Measurements from ENCODE around the gene SND1.

Gene SND1

DNA sequence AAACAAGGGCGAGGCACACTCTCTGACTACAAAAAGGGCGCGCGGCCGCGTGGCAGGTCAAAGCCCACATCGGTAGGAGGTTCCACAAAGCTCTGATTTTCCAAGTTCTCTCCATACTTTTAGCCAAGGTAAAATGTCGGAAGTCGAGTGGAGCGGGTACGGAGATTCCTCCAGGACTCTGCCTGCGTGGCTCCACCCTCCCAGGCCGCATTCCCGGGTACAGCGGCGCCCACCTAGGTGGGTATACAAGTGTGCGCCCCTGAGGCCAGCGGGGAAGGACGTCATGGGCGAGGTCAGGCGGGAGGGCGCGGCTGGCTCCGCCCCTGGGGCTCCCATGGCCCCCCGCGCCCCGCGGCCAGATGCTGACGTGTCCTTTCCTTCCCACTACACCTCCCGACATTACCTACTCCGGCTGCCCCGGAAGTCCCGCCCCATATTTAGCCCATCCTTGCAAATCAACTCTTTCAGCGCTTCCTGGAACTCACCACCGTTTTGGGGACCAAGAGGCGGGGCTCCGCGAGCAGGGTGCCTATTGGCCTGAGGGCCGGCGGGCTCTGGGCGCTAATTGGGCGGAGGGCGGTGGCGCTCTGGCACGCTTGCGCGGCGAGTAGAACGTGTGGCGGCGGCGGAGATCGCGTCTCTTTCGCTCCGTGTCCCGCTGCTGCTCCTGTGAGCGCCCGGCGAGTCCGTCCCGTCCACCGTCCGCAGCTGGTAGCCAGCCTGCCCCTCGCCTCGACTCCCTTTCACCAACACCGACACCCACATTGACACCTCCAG, at the start of gene SND1:
Gene SND1, plus strand, starts transcription at position 639 of the 777 bp plus-strand sequence. CDS start 180 bp downstream, outside the sequence.
- DNase-seq (ENCODE audit: insufficient read length, low spot score) (peak; percentile 93), FAIRE-seq (peak; percentile 26)

DNA sequence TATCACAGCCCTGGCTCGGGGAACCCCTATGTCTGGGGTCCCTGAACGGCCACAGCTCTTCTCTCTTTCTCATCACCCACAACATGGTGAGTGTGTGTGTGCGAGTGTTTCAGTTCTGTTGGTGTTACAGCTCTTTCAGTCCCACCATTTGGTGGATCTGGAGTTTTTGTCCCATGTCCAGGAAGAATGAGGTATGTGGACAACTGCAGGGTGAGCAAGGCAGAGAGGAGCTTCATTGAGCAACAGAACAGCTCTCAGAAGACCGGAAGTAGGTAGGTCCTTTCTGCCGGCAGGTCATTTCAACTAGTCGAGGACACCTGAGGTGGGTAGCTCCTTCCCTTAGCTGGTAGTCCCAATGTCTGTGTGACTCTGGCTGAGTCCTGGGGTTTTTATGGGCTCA, 43.5 kb upstream of the SND1 start:
- no peak for DNase-seq (ENCODE audit: insufficient read length, low spot score)
- FAIRE-seq, result no peak

DNA sequence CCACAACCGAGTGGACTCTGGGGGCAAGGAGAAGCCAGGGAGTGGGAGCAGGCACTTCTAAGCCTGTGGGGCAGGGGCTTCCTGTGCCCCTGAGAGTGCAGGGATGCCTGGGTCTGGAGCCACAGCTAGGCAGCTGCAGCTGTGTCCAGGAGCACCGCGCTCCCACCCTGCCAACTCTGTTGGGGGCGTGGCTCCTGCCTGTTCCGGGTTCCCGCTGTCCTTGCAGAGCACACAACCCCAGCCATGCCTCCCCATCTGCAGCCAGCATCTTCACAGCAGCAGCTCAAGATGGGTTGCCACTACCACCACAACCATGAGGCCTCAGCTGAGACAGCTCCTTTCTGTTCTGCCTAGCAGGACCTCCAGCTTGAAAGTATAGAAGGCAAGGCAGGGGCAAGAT, 42.7 kb upstream of the SND1 start:
- FAIRE-seq, result no peak
- DNase-seq (ENCODE audit: insufficient read length, low spot score), result no peak

DNA sequence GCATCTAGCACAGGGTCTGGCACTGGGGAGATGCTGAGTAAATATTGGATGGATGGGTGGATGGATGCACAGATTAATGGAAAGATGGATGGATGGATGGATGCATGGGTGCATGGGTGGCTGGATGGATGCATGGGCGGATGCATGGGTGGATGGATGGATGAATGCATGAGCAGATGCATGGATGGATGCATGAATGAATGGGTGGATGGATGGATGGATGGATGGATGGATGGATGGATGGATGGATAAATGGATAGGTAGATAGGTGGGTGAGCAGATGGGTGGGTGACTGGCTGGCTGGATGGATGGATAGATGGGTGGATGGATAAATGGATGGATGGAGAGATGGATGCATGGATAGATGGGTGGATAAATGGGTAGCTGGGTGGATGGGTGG, 39.7 kb upstream of the SND1 start:
- no peak for DNase-seq (ENCODE audit: insufficient read length, low spot score)
- FAIRE-seq, result no peak

DNA sequence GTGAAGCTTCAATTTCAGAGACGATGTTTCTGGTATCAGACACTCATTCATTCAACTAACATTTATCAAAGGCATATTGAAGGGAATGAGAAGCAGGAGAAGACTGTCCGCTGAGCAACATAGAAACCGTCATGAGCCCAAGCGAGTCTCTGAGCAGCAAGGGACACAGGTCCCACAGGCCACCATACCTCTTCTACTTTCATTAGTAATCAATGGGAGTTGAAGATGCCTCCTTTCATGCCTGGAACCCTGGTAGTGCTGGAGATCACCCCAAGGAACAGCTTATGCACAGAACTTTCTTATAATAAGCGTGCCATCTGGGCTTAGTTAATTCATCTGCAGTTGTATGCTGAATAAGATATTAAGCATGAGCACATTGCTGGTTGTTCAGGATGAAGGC, 35.3 kb upstream of the SND1 start:
- DNase-seq (ENCODE audit: insufficient read length, low spot score) (no peak), FAIRE-seq (no peak)

DNA sequence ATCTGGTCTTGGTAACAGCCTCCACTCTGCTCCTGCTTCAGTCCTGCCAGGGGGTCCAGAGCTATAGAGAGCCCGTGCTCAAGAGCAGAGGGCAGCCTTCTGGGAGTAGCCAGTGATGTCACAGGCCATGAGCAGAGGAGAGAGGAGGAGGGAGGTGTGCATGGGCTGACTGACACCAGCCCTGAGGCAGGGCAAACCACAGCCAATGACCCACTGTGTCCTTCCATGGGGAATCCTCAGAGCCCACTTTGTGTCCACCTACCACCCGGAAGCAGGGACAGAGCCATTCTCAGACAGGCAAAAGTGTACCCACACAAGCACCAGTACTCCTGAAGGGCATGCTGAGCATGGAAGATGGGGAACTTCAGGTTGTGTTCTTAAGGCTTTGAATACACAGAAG, 34.0 kb upstream of the SND1 start, which contains the start of gene PAX4:
Gene PAX4, minus strand, starts transcription at position 101 of the 400 bp plus-strand sequence. CDS start 2,214 bp downstream, outside the sequence.
- DNase-seq (ENCODE audit: insufficient read length, low spot score), result no peak
- FAIRE-seq, result no peak

DNA sequence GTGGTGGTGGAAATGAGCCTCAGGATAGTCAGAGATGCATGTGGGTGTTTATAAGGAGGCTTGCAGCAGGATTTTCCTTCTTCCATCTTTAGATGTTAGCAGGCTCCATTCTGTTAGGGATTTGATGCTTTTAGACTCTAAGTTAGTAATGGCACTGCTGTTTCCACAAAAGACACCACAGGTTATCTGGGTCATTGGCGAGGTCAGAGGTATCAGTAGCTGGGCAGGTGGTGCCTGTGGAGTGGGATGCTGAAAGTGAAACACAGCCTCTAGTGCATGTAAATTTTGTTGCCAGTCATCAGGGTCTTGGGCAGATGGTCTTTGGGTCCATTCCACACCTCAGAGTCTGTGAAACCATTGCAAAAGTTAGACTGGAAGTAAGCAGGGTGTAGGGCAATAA, 33.2 kb upstream of the SND1 start:
- DNase-seq (ENCODE audit: insufficient read length, low spot score) (no peak), FAIRE-seq (no peak)

DNA sequence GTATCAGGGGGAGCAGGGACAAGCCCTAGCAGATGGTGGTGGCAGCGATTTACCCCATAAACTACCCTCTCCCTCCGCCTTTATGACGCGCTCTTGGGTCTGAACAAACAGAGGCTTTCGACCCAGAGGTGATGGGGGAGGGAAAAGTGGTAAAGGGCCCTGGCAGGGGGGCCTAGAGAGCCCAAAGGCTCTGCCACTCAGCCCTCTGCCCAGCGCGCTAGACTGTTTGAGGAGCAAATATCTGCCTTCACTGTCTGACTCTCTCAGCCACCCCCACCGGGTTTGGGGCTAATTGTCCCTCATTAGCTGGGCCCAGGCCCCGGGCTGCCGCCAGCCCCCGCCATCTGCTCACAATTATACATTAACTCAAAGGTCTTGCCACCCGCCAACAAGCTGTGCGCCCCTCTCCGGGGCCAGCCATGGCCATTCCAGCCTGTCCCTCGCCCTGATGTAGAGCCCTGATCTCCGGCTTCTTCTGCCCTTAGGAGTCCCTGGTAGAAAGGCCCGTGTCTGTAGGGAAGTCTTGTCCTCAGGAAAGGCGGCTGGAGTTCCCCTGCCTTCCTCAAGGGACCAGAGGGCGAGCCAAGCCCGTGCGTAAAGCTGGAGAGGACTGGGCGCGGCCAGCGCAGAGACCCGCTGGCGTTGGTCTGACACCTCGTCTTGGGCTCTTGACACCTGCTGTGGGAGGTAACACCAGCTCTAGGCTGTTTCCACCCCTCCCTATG, 32.2 kb upstream of the SND1 start:
- no peak for DNase-seq (ENCODE audit: insufficient read length, low spot score)

DNA sequence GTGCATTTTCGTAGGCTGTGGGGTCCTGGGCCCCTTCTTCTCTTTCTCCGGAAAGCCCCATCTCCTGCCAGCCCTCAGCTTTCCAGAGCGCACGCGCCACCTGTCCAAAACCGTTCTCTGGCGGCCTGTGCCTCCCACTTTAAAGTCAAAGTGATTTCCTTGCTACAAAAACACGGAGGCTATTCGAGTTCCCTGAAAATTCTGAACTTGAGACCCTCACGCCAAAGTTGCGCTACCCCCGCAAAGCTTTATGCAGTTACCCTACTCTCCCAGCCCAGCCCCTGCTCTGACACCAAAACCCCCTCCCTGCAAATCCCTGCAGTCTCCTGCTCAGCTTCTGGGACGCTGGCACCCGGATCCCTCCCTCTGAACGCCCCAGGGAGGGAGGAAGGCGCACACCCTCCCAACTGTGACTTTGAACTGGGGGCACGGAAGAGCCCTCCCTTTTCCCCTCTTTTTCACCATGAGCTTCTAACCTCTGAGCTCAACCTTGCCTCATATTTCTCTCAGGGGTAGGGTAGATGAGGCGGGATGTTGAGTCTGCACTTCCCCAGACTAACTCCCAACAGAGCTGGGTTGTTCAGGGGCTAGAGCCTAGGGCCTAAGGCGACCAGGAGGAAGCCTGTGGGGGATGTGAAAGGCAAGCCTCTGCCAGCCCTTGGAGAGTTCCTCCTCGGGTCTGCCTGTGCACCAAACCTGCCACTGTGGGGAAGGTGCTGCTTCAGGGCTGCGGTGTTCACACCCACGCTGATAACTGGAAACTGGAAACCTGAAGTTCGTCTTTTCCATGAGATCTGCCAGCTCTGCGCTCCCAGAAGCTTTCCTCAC, 31.4 kb upstream of the SND1 start:
- DNase-seq (ENCODE audit: insufficient read length, low spot score), result no peak

More for the DNA sequence above, 32.2 kb upstream of the SND1 start:
- no peak for FAIRE-seq

DNA sequence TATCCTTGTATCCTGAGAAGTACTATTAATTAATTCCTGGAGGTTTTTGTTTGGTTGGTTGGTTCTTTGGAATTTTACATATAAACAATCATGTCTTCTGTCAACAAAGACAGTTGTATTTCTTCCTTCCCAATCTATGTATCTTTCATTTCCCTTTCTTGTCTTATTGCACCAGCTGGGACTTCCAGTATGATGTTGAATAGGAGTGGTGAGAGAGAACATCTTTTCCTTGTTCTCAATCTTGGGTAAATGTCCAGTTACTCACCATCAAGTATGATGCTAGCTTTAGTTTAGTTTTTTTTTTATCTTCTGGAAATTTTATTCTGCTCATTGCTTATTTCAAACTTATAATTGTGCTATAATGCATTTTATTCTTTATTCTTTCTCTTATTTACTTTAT, 26.7 kb upstream of the SND1 start:
- DNase-seq (ENCODE audit: insufficient read length, low spot score) (no peak), FAIRE-seq (no peak)

More for the DNA sequence above, 31.4 kb upstream of the SND1 start:
- FAIRE-seq, result no peak

DNA sequence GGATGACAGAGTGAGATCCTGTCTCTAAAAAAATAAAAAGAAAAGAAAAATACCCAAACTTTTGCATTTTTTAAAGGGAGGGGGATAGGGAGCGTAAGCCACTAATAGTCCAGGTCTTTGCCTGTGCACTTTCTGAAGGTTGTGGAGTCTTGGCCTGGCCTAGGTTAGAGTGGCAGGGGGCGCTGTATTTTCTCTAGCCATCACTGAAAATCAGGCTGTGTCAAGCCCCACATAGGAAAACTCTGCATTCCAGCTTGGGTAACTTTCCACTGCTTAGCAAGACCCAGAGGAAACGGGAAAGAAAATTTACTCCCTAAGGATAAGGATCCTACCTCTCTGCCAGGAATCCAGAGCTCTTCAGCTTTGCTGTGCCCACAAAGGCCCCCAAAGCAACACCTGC, 23.5 kb upstream of the SND1 start:
- DNase-seq (ENCODE audit: insufficient read length, low spot score), result no peak

DNA sequence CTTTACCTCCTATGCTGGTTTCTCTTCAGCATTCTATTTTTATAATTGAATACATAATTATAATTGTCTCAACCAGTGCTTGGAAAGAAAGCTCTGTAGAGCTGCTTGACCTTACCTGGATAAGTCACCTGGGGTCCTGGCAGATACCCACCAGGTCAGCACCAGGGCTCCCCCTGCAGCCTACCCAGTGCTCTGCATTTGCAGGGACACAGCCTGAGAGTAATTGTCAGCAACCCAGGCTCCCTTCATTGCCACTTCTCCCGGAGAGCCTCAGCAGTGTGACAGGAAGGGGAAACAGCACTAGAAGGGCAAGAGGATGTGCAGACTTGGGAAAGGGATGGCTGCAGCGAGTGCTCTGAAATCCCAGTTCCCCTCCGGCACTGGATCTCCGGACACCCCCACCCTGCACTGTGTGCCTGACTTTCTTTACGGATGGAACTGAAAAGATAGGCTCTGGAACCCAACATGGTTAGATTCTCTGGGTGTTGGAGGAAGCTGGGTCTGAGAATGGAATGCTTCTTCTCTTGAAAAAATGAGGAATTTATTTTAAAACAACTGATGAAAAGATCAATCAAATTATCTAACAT, 22.6 kb upstream of the SND1 start:
- no peak for DNase-seq (ENCODE audit: insufficient read length, low spot score)
- FAIRE-seq, result no peak

More for the DNA sequence above, 23.5 kb upstream of the SND1 start:
- no peak for FAIRE-seq

DNA sequence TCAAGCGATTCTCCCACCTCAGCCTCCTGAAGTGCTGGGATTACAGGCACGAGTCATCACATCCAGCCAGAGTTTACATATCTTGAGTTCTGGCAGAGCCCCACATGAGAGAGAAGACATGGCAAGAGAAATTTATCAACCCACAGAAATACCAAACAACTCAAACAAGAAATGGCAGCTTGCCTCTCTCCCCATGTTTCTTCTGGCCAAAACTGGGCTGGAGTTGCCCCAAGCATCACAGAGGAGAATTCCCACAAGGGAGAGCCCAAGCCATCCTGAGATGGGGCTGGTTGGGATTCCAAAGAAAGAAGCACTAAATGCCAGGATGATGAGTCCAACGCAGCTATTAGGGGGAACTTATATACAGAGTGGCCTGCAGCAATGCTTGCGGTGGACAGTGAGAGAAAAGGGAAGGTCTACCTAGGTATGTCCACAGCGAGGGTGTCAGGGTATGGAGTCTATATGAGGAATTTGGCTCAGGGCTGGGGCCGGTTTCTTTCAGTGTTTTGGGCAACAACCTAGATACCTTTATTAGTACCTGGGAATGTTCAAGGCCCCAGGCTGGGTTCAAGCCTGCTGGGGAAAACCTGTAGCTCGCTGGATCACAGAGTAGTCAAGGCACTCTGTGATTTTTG, 19.6 kb upstream of the SND1 start:
- FAIRE-seq (no peak), DNase-seq (ENCODE audit: insufficient read length, low spot score) (no peak)

DNA sequence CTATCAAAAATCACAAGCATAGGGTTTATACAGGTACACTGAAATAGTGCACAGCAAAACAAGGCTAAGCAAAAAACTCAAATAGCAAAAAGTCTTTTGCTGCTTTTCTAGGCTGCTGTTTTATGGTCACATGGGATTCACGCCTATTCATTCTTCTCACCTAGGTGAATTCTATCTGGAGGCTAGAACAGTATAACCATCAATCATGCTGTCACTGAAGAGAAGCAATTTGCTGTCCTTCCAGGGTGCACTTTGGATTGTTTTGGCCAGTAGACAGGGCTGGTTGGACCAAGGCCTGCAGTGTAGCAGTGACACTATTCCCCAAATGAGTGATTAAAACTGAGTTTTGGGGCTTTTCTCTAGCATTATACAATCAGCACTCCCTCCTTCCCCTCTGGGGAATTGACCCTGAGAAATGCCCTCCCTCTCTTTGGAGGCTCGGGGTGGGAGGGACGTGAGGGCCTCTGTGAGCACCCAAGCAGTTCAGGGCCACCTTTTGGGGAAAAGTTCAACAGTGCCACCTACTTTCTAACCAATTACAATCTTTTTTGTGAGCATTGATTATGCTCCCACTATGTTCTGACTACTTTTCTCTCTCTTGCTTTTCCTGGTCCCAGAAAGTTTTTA, 16.2 kb upstream of the SND1 start:
- no peak for DNase-seq (ENCODE audit: insufficient read length, low spot score)

DNA sequence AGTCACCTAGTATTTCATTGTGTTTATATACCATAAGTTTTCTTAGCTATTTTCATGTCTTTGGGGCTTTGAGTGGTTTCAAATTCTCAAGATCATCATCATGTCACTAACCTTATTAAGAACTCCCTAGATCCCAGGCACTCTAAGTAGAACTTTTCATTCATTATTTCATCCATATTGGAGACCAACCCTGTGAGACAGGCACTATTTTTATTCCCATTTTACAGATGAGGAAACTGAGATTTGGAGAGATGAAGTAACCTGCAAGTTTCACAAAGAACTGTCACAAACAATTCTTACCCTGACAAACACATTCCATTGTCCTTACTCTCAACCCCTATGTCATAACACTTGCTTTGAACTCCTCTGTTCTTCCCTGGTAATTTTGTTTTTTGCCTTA, 13.8 kb upstream of the SND1 start:
- DNase-seq (ENCODE audit: insufficient read length, low spot score) (no peak), FAIRE-seq (no peak)

More for the DNA sequence above, 16.2 kb upstream of the SND1 start:
- no peak for FAIRE-seq

DNA sequence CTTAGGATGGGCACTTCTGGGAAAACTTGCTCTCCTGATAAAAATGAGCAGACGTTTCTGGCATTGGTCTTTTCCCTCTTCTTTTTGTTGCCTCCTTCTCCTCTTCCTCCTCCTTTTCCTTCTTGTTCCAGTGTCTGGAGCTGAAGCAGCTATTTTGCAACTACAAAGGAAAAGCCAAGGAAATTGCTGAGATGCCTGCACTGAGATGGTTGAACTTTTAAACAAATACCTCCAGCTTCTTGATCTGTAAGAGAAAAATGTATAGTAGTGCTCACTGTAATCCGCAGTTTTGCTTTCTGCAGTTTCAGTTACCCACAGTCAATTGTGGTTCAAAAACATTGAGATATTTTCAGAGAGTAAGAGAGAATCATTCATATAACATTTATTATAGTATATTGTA, 7.5 kb upstream of the SND1 start:
- FAIRE-seq (no peak), DNase-seq (ENCODE audit: insufficient read length, low spot score) (no peak)

DNA sequence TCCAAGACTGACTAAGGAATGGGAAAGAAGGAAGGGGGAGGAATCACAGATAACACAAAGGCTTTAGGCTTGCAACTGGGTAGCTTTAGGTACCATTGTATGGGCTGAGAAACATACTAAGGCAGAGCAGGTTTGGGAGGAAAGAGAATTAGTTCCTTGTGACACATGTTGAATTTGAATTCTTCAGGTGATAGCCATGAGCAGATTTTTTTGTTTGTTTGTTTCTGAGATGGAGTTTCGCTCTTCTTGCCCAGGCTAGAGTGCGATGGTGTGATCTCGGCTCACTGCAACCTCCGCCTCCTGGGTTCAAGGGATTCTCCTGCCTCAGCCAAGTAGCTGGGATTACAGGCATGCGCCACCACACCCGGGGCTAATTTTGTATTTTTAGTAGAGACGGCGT, 4.4 kb upstream of the SND1 start:
- no peak for FAIRE-seq
- no peak for DNase-seq (ENCODE audit: insufficient read length, low spot score)

DNA sequence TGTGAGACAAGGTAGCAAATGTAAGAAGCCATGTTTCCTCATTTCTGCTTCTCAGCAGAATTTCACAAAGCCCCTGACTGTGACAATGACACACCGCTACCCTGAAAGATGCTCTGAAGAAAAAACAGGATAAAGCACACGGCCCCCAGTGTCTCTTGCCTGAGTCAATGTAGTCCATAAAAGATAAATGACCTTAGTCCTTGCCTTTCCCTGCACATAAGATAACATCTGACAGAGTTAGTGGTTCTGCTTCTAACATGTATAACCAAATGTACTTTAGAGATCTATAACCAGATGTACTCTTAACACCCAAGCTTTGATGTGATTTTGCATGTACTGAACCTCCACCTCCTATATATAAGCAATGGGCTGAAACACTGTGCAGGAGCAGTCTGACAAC, 3.0 kb upstream of the SND1 start:
- no peak for DNase-seq (ENCODE audit: insufficient read length, low spot score)
- FAIRE-seq, result no peak

DNA sequence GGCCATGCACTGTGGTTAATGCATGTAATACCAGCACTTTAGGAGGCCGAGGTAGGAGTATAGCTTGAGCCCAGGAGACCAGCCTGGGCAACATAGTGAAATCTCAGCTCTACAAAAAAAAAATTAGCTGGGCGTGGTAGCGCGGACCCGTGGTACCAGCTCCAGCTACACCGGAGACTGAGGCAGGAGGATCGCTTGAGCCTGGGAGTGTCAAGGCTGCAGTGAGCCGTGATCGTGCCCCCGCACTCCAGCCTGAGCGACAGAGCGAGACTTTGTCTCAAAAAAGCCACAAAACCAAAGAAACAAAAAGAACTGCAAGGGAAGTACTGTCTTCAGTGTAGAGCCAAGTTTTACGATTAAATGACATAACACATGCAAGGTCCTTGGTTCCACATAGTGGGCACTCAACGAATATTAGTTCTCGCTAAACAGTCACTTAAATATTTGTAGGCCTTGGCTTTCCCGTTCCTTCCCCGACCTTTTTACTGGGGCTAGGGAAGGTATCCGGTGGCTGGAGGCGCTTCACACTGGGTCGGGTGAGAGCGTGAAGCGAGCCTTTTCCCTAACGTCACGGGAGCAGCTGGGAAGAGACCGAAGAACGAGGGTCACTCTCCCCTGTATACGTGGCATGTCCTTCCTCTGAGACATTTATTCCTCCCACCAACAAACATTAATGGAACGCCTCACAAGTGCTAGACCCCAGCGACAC, 993 bp upstream of the SND1 start:
- no peak for FAIRE-seq
- no peak for DNase-seq (ENCODE audit: insufficient read length, low spot score)
